GM23248 (cell line): ENCODE data around the gene COL9A3. TPM values are rescaled to one million over a fixed set of nuclear protein-coding genes. Genes with fewer than 3 reads are reported as not detected.

Experiments
- DNase-seq: peaks from one replicate; pipeline ENCODE4 v3.0.0-alpha.2; 2015
- H2AFZ ChIP-seq: fragments of 200-600 bp; sonication (generic); 2 replicates; pipeline ENCODE4 v1.6.1; 2016; ENCODE audit warnings: antibody characterized with exemption
- H3F3A ChIP-seq: fragments of 200-600 bp; sonication (generic); 2 replicates; pipeline ENCODE4 v1.6.1; 2016; ENCODE audit warnings: mild to moderate bottlenecking, antibody characterized with exemption, mixed run types; ENCODE audit not compliant: insufficient read depth
- H3K27ac ChIP-seq: fragments of 200-600 bp; sonication (generic); 2 replicates; pipeline ENCODE4 v1.5.1; 2016; ENCODE audit warnings: mild to moderate bottlenecking
- H3K27me3 ChIP-seq: fragments of 200-600 bp; sonication (generic); replicated peaks from 2 replicates; pipeline ENCODE4 v1.6.1; 2016; ENCODE audit warnings: mild to moderate bottlenecking; ENCODE audit not compliant: insufficient read depth
- H3K36me3 ChIP-seq: fragments of 200-600 bp; sonication (generic); 2 replicates; pipeline ENCODE4 v1.6.1; 2016; ENCODE audit warnings: low read depth, mild to moderate bottlenecking
- H3K4me1 ChIP-seq: fragments of 200-600 bp; sonication (generic); 2 replicates; pipeline ENCODE4 v1.6.1; 2016; ENCODE audit warnings: mild to moderate bottlenecking; ENCODE audit not compliant: insufficient read depth
- H3K4me2 ChIP-seq: fragments of 200-600 bp; sonication (generic); one replicate; pipeline ENCODE4 v1.6.1; 2016; ENCODE audit warnings: mild to moderate bottlenecking; ENCODE audit not compliant: unreplicated experiment
- H3K4me3 ChIP-seq: fragments of 200-600 bp; sonication (generic); 2 replicates; pipeline ENCODE4 v1.5.1; 2016; ENCODE audit warnings: mild to moderate bottlenecking
- H3K79me2 ChIP-seq: fragments of 200-600 bp; sonication (generic); 2 replicates; pipeline ENCODE4 v1.6.1; 2016; ENCODE audit warnings: mild to moderate bottlenecking; ENCODE audit not compliant: insufficient read depth
- H3K9ac ChIP-seq: fragments of 200-600 bp; sonication (generic); 2 replicates; pipeline ENCODE4 v1.6.1; 2016; ENCODE audit warnings: mild to moderate bottlenecking
- H3K9me2 ChIP-seq: fragments of 200-600 bp; sonication (generic); 2 replicates; pipeline ENCODE4 v1.6.1; 2016; ENCODE audit warnings: mixed run types, mild to moderate bottlenecking, moderate library complexity; ENCODE audit not compliant: insufficient read depth
- H3K9me3 ChIP-seq: fragments of 200-600 bp; sonication (generic); one replicate; pipeline ENCODE4 v1.6.1; 2017; ENCODE audit warnings: low read depth
- H4K20me1 ChIP-seq: fragments of 200-600 bp; sonication (generic); 2 replicates; pipeline ENCODE4 v1.6.0; 2016; ENCODE audit not compliant: insufficient read depth
- EZH2 ChIP-seq: fragments of 200-600 bp; sonication (generic); IDR thresholded peaks from 2 replicates; pipeline ENCODE4 v1.6.1; 2018; ENCODE audit warnings: antibody characterized with exemption, mild to moderate bottlenecking; ENCODE audit not compliant: insufficient read depth, poor library complexity, severe bottlenecking
- EZH2phosphoT487 ChIP-seq: fragments of 200-600 bp; sonication (generic); IDR thresholded peaks from 2 replicates; pipeline ENCODE4 v1.6.1; 2018; ENCODE audit warnings: antibody characterized with exemption, moderate library complexity, mild to moderate bottlenecking, low read depth; ENCODE audit not compliant: insufficient read depth
- WGBS, 2 experiments: methylation state at CpG; one replicate each; pipeline ENCODE4 v1.1.6; 2015 to 2017; ENCODE audit warnings: low lambda C conversion rate in 2 of 2, low coverage in 1 of 2; ENCODE audit errors: missing lambda C conversion rate in 2 of 2; 5-methylcytosine and 5-hydroxymethylcytosine counted together
- in situ Hi-C: fragments of 300-500 bp; cut with MboI; formaldehyde crosslinking; loops from 2 replicates; pipeline ENCODE4 v1.15.0; 2020
- polyA plus RNA-seq: library from polyadenylated mRNA; unstranded; fragments of >200 nt; fragmentation: Nextera tagmentation; extraction: Ambion mirVana; gene quantifications from 2 replicates; pipeline ENCODE4 v1.2.1, GENCODE V29; 2016
- total RNA-seq: library from RNA; depleted of rRNA; stranded (reverse); fragments of >200 nt; shearing (Covaris generic); gene quantifications from 2 replicates; pipeline ENCODE4 v1.2.3, GENCODE V29; 2014

Gene COL9A3
- total and polyA plus RNA-seq, 2 experiments from 2014 or later = 0.25 TPM; not detected in 1

DNA sequence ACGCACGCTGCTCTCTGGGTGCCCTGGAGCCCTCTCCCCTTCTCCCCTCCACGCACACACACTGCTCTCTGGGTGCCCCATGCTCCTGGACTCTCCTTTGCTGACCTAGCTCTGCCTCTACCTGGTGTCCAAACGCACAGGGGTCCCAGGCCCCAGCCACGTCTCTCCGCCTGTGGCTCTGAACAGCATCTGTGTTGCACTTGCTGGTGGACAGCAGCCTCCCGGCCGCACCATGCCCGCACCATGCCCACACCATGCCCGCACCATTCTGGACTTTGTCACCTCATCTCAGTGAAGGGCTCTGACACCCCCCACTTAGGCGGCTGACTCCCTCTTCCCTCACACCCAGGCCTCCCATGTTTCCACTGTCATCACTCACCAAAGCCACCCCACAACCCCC, 23.0 kb downstream of the COL9A3 start:
- Histone ChIP-seq H3K79me2 (no peaks in the 10 kb centered on the region), H3K4me1 (no peaks in the 10 kb centered on the region), H3K9ac (no peak overlapping the region), H3K27me3 (no peaks in the 10 kb centered on the region), H3K27ac (no peak overlapping the region), H3K4me3 (no peak overlapping the region), H3K36me3 (no peaks in the 10 kb centered on the region), H3K9me3 (no peaks in the 10 kb centered on the region), H2AFZ (no peak overlapping the region), H3K4me2 (no peak overlapping the region), H4K20me1 (no peaks in the 10 kb centered on the region), H3K9me2 (no peaks in the 10 kb centered on the region), H3F3A (0 out of 2 replicates have a peak, but pooled peaks cover 5% of the 10 kb centered on the region)
- WGBS, 2 experiments = 51 to 52% methylated on average over 9 to 11 of the region's 11 CpGs
- DNase-seq = no peak
- no peak for TF ChIP-seq EZH2
- no peak for TF ChIP-seq EZH2phosphoT487
- in situ Hi-C loops = no loop called here

DNA sequence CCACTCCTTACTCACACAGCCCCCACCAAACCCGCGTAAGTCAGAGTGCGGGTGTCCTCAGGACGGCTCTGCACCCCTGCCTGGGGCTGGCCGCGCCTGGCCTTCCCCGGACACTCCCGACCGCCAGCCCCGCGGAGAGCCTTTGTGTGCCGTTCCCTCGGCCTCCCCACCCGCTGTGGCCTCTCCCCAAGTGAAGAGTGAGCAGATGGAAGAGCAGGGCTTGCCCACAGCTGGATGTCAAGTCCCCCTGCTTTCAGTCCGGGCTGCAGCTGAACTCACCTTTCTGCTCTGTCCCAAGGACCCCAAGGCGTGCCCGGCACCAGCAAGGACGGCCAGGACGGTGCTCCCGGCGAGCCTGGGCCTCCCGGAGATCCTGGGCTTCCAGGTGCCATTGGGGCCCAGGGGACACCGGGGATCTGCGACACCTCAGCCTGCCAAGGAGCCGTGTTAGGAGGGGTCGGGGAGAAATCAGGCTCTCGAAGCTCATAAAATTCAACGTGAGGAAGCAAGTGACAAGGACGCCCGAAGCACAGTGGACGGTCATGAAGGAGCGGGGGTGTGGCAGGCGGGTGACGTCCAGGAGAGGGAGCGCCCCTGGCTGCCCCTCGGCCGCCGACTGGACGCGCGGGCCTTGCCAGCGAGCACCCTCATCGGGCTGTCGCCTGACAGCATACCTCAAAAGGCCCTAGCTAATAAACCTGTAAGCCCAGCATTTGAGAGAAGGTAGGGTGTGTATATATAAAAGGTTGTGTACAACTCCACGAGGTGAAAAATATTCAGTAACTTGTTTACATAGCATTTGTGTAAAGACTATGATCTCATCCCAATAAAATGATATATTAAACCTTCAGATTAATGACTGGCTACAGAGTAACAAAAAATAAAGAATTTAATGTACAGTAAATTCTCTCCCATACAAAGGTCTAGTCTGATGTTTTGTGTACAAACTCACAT, 23.7 kb downstream of the COL9A3 start:
- H3F3A ChIP-seq = 0 out of 2 replicates have a peak, but pooled peaks cover 5% of the 10 kb centered on the region
- no peaks in the 10 kb centered on the region for H3K27me3 ChIP-seq
- H3K4me2 ChIP-seq = no peak overlapping the region
- no peaks in the 10 kb centered on the region for H3K9me3 ChIP-seq
- no peak overlapping the region for H3K4me3 ChIP-seq
- 66% methylated on average over 43 to 45 of the region's 45 CpGs for WGBS, 2 experiments
- H4K20me1 ChIP-seq = no peaks in the 10 kb centered on the region
- no peaks in the 10 kb centered on the region for H3K79me2 ChIP-seq
- no peaks in the 10 kb centered on the region for H3K36me3 ChIP-seq
- H3K27ac ChIP-seq = no peak overlapping the region
- TF ChIP-seq EZH2 (no peak), EZH2phosphoT487 (no peak)
- DNase-seq = no peak
- H3K9me2 ChIP-seq = no peaks in the 10 kb centered on the region
- H2AFZ ChIP-seq = no peak overlapping the region
- H3K9ac ChIP-seq = no peak overlapping the region
- in situ Hi-C loops = no loop called here
- H3K4me1 ChIP-seq = no peaks in the 10 kb centered on the region

DNA sequence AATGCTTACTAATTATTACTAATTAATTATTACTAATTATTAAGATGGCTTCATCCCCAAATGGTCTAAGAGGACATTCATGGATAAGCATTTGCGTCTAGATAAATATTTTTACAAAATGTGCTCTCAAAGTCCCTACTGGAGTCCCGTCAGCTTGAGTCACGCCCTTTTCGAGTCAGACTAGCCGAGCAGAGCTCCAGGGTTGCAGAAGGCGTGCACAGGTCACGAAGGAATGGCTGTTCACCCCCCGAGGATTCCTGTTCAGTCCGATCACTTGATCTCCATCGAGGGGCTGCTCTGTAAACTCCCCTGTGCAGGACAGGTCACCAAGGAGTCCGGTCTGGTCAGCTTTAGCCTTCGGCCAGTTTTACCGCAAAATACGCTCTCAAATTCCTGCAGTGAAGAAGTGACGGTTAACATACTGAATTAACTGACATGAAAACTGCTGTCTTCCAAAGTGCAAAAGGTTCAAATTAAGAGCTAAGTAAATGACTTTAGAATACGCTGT, 24.9 kb downstream of the COL9A3 start:
- Histone ChIP-seq H3K9ac (no peak overlapping the region), H2AFZ (no peak overlapping the region), H3K27me3 (no peaks in the 10 kb centered on the region), H3K4me1 (no peaks in the 10 kb centered on the region), H3K79me2 (no peaks in the 10 kb centered on the region), H3K4me3 (no peak overlapping the region), H3K27ac (no peak overlapping the region), H4K20me1 (no peaks in the 10 kb centered on the region), H3K4me2 (no peak overlapping the region), H3F3A (0 out of 2 replicates have a peak, but pooled peaks cover 5% of the 10 kb centered on the region), H3K9me3 (no peaks in the 10 kb centered on the region), H3K9me2 (no peaks in the 10 kb centered on the region), H3K36me3 (no peaks in the 10 kb centered on the region)
- no peak for DNase-seq
- in situ Hi-C loops = no loop called here
- TF ChIP-seq EZH2phosphoT487 = no peak
- no peak for TF ChIP-seq EZH2
- whole genome bisulfite sequencing, 2 experiments = 81 to 82% methylated on average over 16 of the region's 16 CpGs

DNA sequence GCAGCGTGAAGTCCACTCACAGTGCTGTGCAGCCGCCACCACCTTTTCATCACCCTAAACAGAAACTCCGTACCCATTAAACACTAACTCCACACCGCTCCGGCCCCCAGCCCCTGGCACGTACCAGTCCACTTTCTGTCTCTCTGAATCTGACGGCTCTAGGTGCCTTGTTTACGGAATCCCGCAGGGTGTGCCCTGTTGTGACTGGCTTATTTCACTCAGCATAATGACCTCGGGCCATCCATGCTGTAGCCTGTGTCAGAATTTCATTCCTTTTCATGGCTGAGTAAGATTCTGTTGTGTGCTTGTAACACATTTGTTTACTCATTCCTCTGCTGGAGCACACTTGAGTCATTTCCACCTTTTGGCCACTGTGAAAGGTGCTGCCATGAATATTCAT, 26.8 kb downstream of the COL9A3 start:
- no peak overlapping the region for H3K4me3 ChIP-seq
- no peaks in the 10 kb centered on the region for H3K36me3 ChIP-seq
- no peak overlapping the region for H3K27ac ChIP-seq
- no peak overlapping the region for H3K9ac ChIP-seq
- H3K4me2 ChIP-seq = no peak overlapping the region
- DNase-seq = no peak
- 0 out of 2 replicates have a peak, but pooled peaks cover 5% of the 10 kb centered on the region for H3F3A ChIP-seq
- no peaks in the 10 kb centered on the region for H3K4me1 ChIP-seq
- 87 to 91% methylated on average over 10 of the region's 10 CpGs for WGBS, 2 experiments
- in situ Hi-C loops = no loop called here
- no peaks in the 10 kb centered on the region for H3K9me3 ChIP-seq
- no peaks in the 10 kb centered on the region for H3K9me2 ChIP-seq
- H2AFZ ChIP-seq = no peak overlapping the region
- TF ChIP-seq EZH2 (no peak), EZH2phosphoT487 (no peak)
- H3K27me3 ChIP-seq = no peaks in the 10 kb centered on the region
- no peaks in the 10 kb centered on the region for H3K79me2 ChIP-seq
- H4K20me1 ChIP-seq = no peaks in the 10 kb centered on the region
